K562 (cell line): ENCODE measurements around the gene TSEN34. TPM values are rescaled to one million over a fixed set of nuclear protein-coding genes. Genes with fewer than 3 reads are reported as not detected.

Experiments
- MNT ChIP-seq, 2 experiments: fragments of 450-650 bp; conservative IDR thresholded peaks; 2 replicates each; pipeline ENCODE4 v1.6.1; 2017; ENCODE audit warnings: mild to moderate bottlenecking in 2 of 2, moderate library complexity in 2 of 2
- NCOA1 ChIP-seq: fragments of 450-650 bp; IDR thresholded peaks from 2 replicates; pipeline ENCODE4 v1.6.1; 2016; ENCODE audit warnings: low read depth
- NFATC3 ChIP-seq: fragments of 450-650 bp; IDR thresholded peaks from 2 replicates; pipeline ENCODE4 v1.6.1; 2017; ENCODE audit warnings: mild to moderate bottlenecking
- NKRF ChIP-seq: fragments of 450-650 bp; IDR thresholded peaks from 2 replicates; pipeline ENCODE4 v1.6.1; 2016; ENCODE audit warnings: borderline replicate concordance
- RBM15 ChIP-seq: fragments of 200-400 bp; formaldehyde crosslinking; IDR thresholded peaks from 2 replicates; pipeline ENCODE4 v1.6.1; 2018; ENCODE audit warnings: mild to moderate bottlenecking, low read length, moderate library complexity; ENCODE audit not compliant: insufficient read depth
- SRSF1 ChIP-seq: fragments of 200-400 bp; formaldehyde crosslinking; IDR thresholded peaks from 2 replicates; pipeline ENCODE4 v1.6.1; 2017; ENCODE audit warnings: mild to moderate bottlenecking, low read depth, low read length, moderate library complexity
- THAP7 ChIP-seq: fragments of 250-450 bp; sonication (Bioruptor Pico); IDR thresholded peaks from 2 replicates; pipeline ENCODE4 v1.5.0; 2021
- ZFP36 ChIP-seq: fragments of 150-350 bp; IDR thresholded peaks from 2 replicates; pipeline ENCODE4 v1.6.1; 2018; ENCODE audit warnings: low read length, low read depth; ENCODE audit not compliant: partially characterized antibody
- ZNF507 ChIP-seq: conservative IDR thresholded peaks from 2 replicates; pipeline ENCODE4 v1.6.1; 2017; ENCODE audit warnings: missing genetic modification characterization, missing compliant biosample characterization
- polyA plus RNA-seq, 8 experiments: library from polyadenylated mRNA; depleted of rRNA in 4 of 8; stranded (reverse) in 5 of 8; unstranded in 3 of 8; fragments of >200 nt; fragmentation: Nextera tagmentation in 2 of 8; fragmentation: Illumina TruSeq in 1 of 8; extraction: Ambion mirVana in 2 of 8; extraction: Trizol in 1 of 8; gene quantifications; 2 replicates each; pipeline versions ENCODE4 v1.2.1 to v1.2.3, GENCODE V29; 2011 to 2014; ENCODE audit warnings: inconsistent platforms in 1 of 8, missing spikeins in 1 of 8
- total RNA-seq, 7 experiments: library from RNA; depleted of rRNA in 6 of 7; stranded (reverse); fragments of >200 nt in 6 of 7; fragmentation: Illumina TruSeq in 2 of 7; extraction: Trizol in 2 of 7; gene quantifications; 2 replicates each; pipeline versions ENCODE4 v1.2.1 to v1.2.3, GENCODE V29; 2011 to 2021; ENCODE audit warnings: low replicate concordance in 1 of 7

Gene TSEN34
- total and polyA plus RNA-seq, 9 of the 15 experiments (the other 6 are each of a cell fraction or from before 2014, with no cell fraction given): 3.1 to 57.6 (median 29.5) TPM

GRCh38 chr19:54162241-54162805 lies 28.8 kb upstream of the TSEN34 start (continued):
- peak; percentile 99 for TF ChIP-seq MNT (conservative IDR thresholded peaks at IDR 0.05)
- peak; percentile 98 for TF ChIP-seq NKRF
- TF ChIP-seq ZFP36: no peak
- no peak for TF ChIP-seq NCOA1
- no peak for TF ChIP-seq RBM15
- no peak for TF ChIP-seq NFATC3
- no peak for TF ChIP-seq ZNF507
- no peak for TF ChIP-seq SRSF1
- no peak for TF ChIP-seq THAP7 (CRISPR knock-in tag)
